Endodermal cell (in vitro differentiated cells): ENCODE data around the gene PRKCA. TPM values are rescaled to one million over a fixed set of nuclear protein-coding genes. Genes with fewer than 3 reads are reported as not detected.

Source experiments
- DNase-seq: peaks from one replicate; pipeline ENCODE4 v3.0.0-alpha.2; 2017
- H3K27ac ChIP-seq: 2 replicates; pipeline ENCODE4 v1.5.1; 2013; ENCODE audit warnings: mild to moderate bottlenecking, low read depth, low read length, moderate library complexity
- H3K27me3 ChIP-seq: 2 replicates; pipeline ENCODE4 v1.6.1; 2013; ENCODE audit warnings: mild to moderate bottlenecking, low read length, moderate library complexity; ENCODE audit not compliant: insufficient read depth, control insufficient read depth, poor library complexity, severe bottlenecking
- H3K36me3 ChIP-seq: 2 replicates; pipeline ENCODE4 v1.7.0; 2013; ENCODE audit warnings: mild to moderate bottlenecking, low read length, moderate library complexity; ENCODE audit not compliant: control insufficient read depth, insufficient read depth
- H3K4me1 ChIP-seq: one replicate; pipeline ENCODE4 v1.7.0; 2013; ENCODE audit warnings: low read length; ENCODE audit not compliant: control insufficient read depth, insufficient read depth
- H3K4me3 ChIP-seq: 2 replicates; pipeline ENCODE4 v1.5.1; 2013; ENCODE audit warnings: mild to moderate bottlenecking, low read length, moderate library complexity
- H3K9ac ChIP-seq: 2 replicates; pipeline ENCODE4 v1.6.1; 2013; ENCODE audit warnings: mild to moderate bottlenecking, low read length, moderate library complexity; ENCODE audit not compliant: poor library complexity, severe bottlenecking; ENCODE audit errors: extremely low read depth
- H3K9me3 ChIP-seq: 2 replicates; pipeline ENCODE4 v1.6.1; 2013; ENCODE audit warnings: mild to moderate bottlenecking, low read length, moderate library complexity; ENCODE audit not compliant: control insufficient read depth
- H3K27ac Mint-ChIP-seq: 2 replicates; pipeline ENCODE4 v1.8.0; 2020; ENCODE audit warnings: mixed read lengths
- H3K27me3 Mint-ChIP-seq: 2 replicates; pipeline ENCODE4 v1.8.0; 2021; ENCODE audit warnings: mild to moderate bottlenecking, mixed read lengths; ENCODE audit not compliant: insufficient read depth
- H3K36me3 Mint-ChIP-seq: 2 replicates; pipeline ENCODE4 v1.8.0; 2020; ENCODE audit warnings: low read depth, mixed read lengths
- H3K4me1 Mint-ChIP-seq: 2 replicates; pipeline ENCODE4 v1.8.0; 2020; ENCODE audit warnings: mixed read lengths
- H3K4me3 Mint-ChIP-seq: 2 replicates; pipeline ENCODE4 v1.8.0; 2020; ENCODE audit warnings: mild to moderate bottlenecking, moderate library complexity, mixed read lengths
- H3K9me3 Mint-ChIP-seq: 2 replicates; pipeline ENCODE4 v1.8.0; 2020; ENCODE audit warnings: mild to moderate bottlenecking, mixed read lengths
- CTCF ChIP-seq: fragments of 200-600 bp; sonication (generic); conservative IDR thresholded peaks from 2 replicates; pipeline ENCODE4 v1.5.0; 2021; ENCODE audit warnings: antibody characterized with exemption, mild to moderate bottlenecking
- WGBS, 2 experiments: methylation state at CpG; one replicate each; pipeline versions ENCODE4 v1.1.5 to v1.1.7; 2013; ENCODE audit warnings: missing lambda C conversion rate in 2 of 2, mixed read lengths in 1 of 2; ENCODE audit not compliant: insufficient coverage in 1 of 2, insufficient read length in 1 of 2; 5-methylcytosine and 5-hydroxymethylcytosine counted together
- total RNA-seq, 2 donors: library from RNA; stranded (reverse); fragmentation: NEBNext Ultra II Directional in 1 of 2; extraction: Animal tissue kit (Norgen Biotek cat#: 25700) in 1 of 2; gene quantifications; 2 replicates in 1 of 2; 3 replicates in 1 of 2; pipeline ENCODE4 v1.2.1, GENCODE V29; 2021

Gene PRKCA
- total RNA-seq, 2 donors from 2014 or later: 8.7 to 14.6 TPM

DNA sequence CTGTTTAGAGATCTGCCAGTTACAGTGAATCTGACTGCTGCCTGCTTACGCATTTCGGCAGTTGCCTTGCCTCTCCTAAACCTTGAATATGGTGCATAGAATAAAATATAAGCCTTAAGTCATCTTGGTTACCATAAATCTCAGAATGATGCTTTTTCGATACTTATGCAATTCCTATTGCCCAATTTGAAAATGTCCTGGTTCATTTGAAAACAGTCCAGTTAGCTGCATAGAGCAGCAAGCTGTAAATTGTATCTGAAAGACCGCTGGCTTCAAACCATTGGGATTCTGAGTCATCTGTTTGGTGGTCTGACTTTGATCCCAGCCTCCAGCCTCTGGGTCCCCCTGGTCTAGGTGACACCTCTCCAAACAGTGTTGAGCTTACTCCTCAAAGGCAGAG lies 2.7 kb upstream of the PRKCA start:
- Histone ChIP-seq H3K36me3 (no peaks in the 10 kb centered on the region), H3K27me3 (peaks cover 38% of the 10 kb centered on the region), H3K9ac (no peak overlapping the region), H3K4me3 (no peak overlapping the region), H3K4me1 (peaks cover 2% of the 10 kb centered on the region), H3K27ac (no peak overlapping the region), H3K9me3 (no peaks in the 10 kb centered on the region)
- Mint-ChIP-seq H3K27me3 (peaks cover 34% of the 10 kb centered on the region), H3K27ac (no peak overlapping the region), H3K4me1 (peaks cover 18% of the 10 kb centered on the region), H3K36me3 (no peaks in the 10 kb centered on the region), H3K9me3 (no peaks in the 10 kb centered on the region), H3K4me3 (no peak overlapping the region)
- 96 to 99% methylated on average over 4 of the region's 4 CpGs for WGBS, 2 experiments
- DNase-seq: no peak
- TF ChIP-seq CTCF: no peak

- H3K9me3 Mint-ChIP-seq: no peaks in the 10 kb centered on the region
- peaks cover 28% of the 10 kb centered on the region for H3K4me1 Mint-ChIP-seq
- peaks cover 6% of the 10 kb centered on the region for H3K4me1 ChIP-seq
- no peak overlapping the region for H3K9ac ChIP-seq
- H3K27me3 ChIP-seq: peaks cover 38% of the 10 kb centered on the region
- H3K4me3 Mint-ChIP-seq: peak overlapping the region; percentile 65
- no peaks in the 10 kb centered on the region for H3K36me3 Mint-ChIP-seq
- no peak for DNase-seq
- no peak overlapping the region for H3K27ac Mint-ChIP-seq
- peaks cover 34% of the 10 kb centered on the region for H3K27me3 Mint-ChIP-seq
- 79 to 92% methylated on average over 7 to 8 of the region's 8 CpGs for WGBS, 2 experiments
- no peaks in the 10 kb centered on the region for H3K36me3 ChIP-seq
- no peak overlapping the region for H3K27ac ChIP-seq
- H3K4me3 ChIP-seq: no peak overlapping the region
- no peaks in the 10 kb centered on the region for H3K9me3 ChIP-seq
- TF ChIP-seq CTCF: no peak
Measured at GRCh38 chr17:66300956-66301355, 1.5 kb upstream of the PRKCA start.

DNA sequence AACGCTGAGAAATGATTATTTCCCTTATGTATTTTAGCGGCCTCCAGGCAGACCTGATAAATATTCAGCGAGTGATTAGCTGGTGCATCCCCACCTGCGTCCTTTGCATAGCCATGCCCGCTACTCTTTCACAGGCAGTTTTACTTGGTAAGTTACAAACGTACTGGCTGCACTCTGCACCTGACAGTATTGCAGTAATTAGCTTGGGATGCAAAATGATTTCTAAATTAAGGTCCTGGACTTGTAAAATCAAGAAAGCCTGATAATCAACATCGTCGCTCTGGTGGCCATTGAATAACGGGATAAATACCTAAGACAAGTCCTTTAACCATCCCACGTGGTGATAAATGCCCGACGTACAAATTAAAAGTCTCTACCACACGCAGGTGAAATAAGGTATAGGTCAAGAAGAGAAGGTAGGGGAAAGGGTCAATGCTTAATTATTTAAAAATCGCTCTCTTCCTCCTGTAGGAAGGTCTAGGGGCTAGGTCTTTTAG lies 998 bp upstream of the PRKCA start:
- DNase-seq: no peak
- Mint-ChIP-seq H3K36me3 (no peaks in the 10 kb centered on the region), H3K27ac (no peak overlapping the region), H3K27me3 (peaks cover 34% of the 10 kb centered on the region), H3K9me3 (no peaks in the 10 kb centered on the region), H3K4me1 (peaks cover 28% of the 10 kb centered on the region), H3K4me3 (peak overlapping the region; percentile 65)
- no peak for TF ChIP-seq CTCF
- Histone ChIP-seq H3K4me3 (peak overlapping the region; percentile 82), H3K9me3 (no peaks in the 10 kb centered on the region), H3K4me1 (peaks cover 6% of the 10 kb centered on the region), H3K27ac (no peak overlapping the region), H3K36me3 (no peaks in the 10 kb centered on the region), H3K9ac (no peak overlapping the region), H3K27me3 (peaks cover 38% of the 10 kb centered on the region)
- WGBS, 2 experiments: 26 to 35% methylated on average over 12 to 14 of the region's 14 CpGs
